Osteocyte (in vitro differentiated cells): Measurements from ENCODE around the gene GUCY1A1. TPM values are rescaled to one million over a fixed set of nuclear protein-coding genes. Genes with fewer than 3 reads are reported as not detected.

ENCODE experiments used
- DNase-seq: peaks from one replicate; pipeline ENCODE4 v3.0.0; 2021; ENCODE audit warnings: mixed read lengths; ENCODE audit not compliant: unreplicated experiment; ENCODE audit errors: extremely low spot score
- H3K27ac Mint-ChIP-seq: one replicate; pipeline ENCODE4 v1.8.0; 2021; ENCODE audit warnings: mild to moderate bottlenecking, mixed read lengths; ENCODE audit not compliant: unreplicated experiment
- H3K27me3 Mint-ChIP-seq: one replicate; pipeline ENCODE4 v1.8.0; 2021; ENCODE audit warnings: mixed read lengths; ENCODE audit not compliant: unreplicated experiment
- H3K36me3 Mint-ChIP-seq: one replicate; pipeline ENCODE4 v1.8.0; 2021; ENCODE audit warnings: mixed read lengths; ENCODE audit not compliant: unreplicated experiment
- H3K4me1 Mint-ChIP-seq: one replicate; pipeline ENCODE4 v1.8.0; 2021; ENCODE audit warnings: mixed read lengths; ENCODE audit not compliant: unreplicated experiment
- H3K4me3 Mint-ChIP-seq: one replicate; pipeline ENCODE4 v1.8.0; 2021; ENCODE audit warnings: mild to moderate bottlenecking, moderate library complexity, mixed read lengths; ENCODE audit not compliant: unreplicated experiment
- H3K9me3 Mint-ChIP-seq: one replicate; pipeline ENCODE4 v1.8.0; 2021; ENCODE audit warnings: mixed read lengths; ENCODE audit not compliant: unreplicated experiment
- CTCF ChIP-seq: fragments of 200-600 bp; sonication (generic); IDR thresholded peaks from 2 replicates; pipeline ENCODE4 v1.5.0; 2021; ENCODE audit warnings: antibody characterized with exemption, mild to moderate bottlenecking, moderate library complexity
- total RNA-seq: library from RNA; stranded (reverse); gene quantifications from 2 replicates; pipeline ENCODE4 v1.2.1, GENCODE V29; 2021

GUCY1A1 gene
- total RNA-seq, 1 donor from 2014 or later, result 11.5 TPM

DNA sequence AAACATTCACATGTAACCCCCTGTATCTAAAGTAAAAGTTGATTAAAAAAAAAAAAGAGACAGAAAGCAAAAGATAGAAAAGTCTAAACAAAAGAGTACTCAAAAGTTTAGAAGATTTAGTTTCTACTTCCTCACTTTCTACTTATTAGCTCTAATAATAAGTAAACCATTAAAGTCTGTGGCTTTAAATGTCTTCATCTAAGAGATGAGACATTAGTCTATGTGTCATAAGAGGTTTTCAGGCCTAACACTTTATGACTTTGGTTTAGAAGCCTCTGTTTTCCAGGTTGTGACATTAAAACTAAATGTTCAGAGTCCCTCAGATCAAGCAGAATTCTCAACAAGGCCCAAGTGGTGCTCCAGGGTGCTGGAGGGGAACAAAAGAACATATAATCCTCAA, 42.2 kb upstream of the GUCY1A1 start:
- peaks cover 13% of the 10 kb centered on the region for H3K4me1 Mint-ChIP-seq
- H3K36me3 Mint-ChIP-seq, result no peaks in the 10 kb centered on the region
- no peak for TF ChIP-seq CTCF
- H3K27ac Mint-ChIP-seq, result no peak overlapping the region
- peaks cover 5% of the 10 kb centered on the region for H3K9me3 Mint-ChIP-seq
- H3K4me3 Mint-ChIP-seq, result no peak overlapping the region
- no peaks in the 10 kb centered on the region for H3K27me3 Mint-ChIP-seq
- DNase-seq, result no peak

GRCh38 chr4:155626561-155626960, 40.1 kb upstream of the GUCY1A1 start:
- Mint-ChIP-seq H3K4me3 (no peak overlapping the region), H3K27ac (no peak overlapping the region), H3K27me3 (no peaks in the 10 kb centered on the region), H3K4me1 (peaks cover 24% of the 10 kb centered on the region), H3K36me3 (no peaks in the 10 kb centered on the region), H3K9me3 (peaks cover 5% of the 10 kb centered on the region)
- DNase-seq, result no peak
- no peak for TF ChIP-seq CTCF

GRCh38 chr4:155629183-155629825, 37.3 kb upstream of the GUCY1A1 start:
- Mint-ChIP-seq H3K27ac (peak overlapping the region; percentile 45), H3K4me1 (peaks cover 24% of the 10 kb centered on the region), H3K27me3 (no peaks in the 10 kb centered on the region), H3K4me3 (no peak overlapping the region), H3K36me3 (no peaks in the 10 kb centered on the region), H3K9me3 (peaks cover 5% of the 10 kb centered on the region)
- TF ChIP-seq CTCF, result no peak
- no peak for DNase-seq

DNA sequence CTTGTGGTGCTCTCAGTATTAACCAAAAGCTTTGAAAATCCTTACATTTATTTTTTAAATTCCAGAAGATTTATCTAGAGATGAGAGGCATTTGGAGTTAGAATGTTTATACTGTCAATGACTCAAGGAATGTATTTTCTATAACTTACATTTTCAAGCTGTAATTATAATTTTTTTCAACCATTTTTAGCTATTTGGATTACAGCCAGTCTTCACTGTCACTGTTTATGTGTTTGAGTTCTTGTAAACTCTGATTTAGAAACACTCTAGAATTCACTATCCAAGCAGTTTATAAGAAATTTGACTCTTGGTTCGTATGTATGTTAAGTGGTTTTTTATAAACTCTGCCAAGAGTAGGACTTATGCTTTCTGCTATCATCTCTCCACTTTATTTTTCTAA, 36.7 kb upstream of the GUCY1A1 start:
- Mint-ChIP-seq H3K4me1 (peaks cover 24% of the 10 kb centered on the region), H3K27me3 (no peaks in the 10 kb centered on the region), H3K27ac (peak overlapping the region; percentile 28), H3K36me3 (no peaks in the 10 kb centered on the region), H3K9me3 (peaks cover 5% of the 10 kb centered on the region), H3K4me3 (no peak overlapping the region)
- no peak for TF ChIP-seq CTCF
- DNase-seq, result no peak

DNA sequence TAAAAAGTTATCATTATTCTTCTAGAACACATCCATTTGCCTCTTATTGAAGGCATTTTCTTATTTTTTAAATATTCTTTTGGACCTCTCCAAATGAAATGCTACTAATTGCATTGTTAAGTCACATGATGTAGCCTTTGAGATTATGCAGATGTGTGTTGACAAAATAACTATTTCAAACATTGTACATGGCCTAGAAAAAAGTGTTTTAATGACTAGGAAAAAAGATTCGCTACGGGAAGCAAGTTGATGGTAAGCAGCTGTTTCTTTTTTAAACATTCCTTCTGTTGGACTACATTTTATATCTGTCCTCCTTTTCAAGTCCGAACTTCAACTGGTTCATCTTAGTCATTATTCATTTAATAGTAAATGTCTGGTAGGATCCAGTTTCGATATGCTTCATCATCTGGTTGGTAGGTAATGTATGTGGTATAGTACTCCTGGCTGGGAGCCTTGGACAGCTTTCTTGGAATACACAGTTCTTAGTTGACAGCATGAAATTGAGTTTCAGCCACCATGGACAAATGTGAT, 34.3 kb upstream of the GUCY1A1 start:
- no peak overlapping the region for H3K4me3 Mint-ChIP-seq
- no peaks in the 10 kb centered on the region for H3K27me3 Mint-ChIP-seq
- H3K36me3 Mint-ChIP-seq, result no peaks in the 10 kb centered on the region
- H3K27ac Mint-ChIP-seq, result no peak overlapping the region
- H3K4me1 Mint-ChIP-seq, result peaks cover 24% of the 10 kb centered on the region
- TF ChIP-seq CTCF, result no peak
- no peaks in the 10 kb centered on the region for H3K9me3 Mint-ChIP-seq
- no peak for DNase-seq
